Vagina (tissue), 2 donors: Measurements from ENCODE around the gene OVAAL.

Experiments
- POLR2A ChIP-seq, 2 donors: fragments of 450-650 bp; IDR thresholded peaks; one replicate each; pipeline ENCODE4 v1.6.1; 2017; ENCODE audit warnings: antibody characterized with exemption in 2 of 2, mild to moderate bottlenecking in 2 of 2, moderate library complexity in 2 of 2
- POLR2AphosphoS5 ChIP-seq, 2 donors: sonication (generic); formaldehyde crosslinking; IDR thresholded peaks; one replicate each; pipeline ENCODE4 v1.9.0; 2017; ENCODE audit warnings: antibody characterized with exemption in 2 of 2, mild to moderate bottlenecking in 2 of 2, low read depth in 1 of 2; ENCODE audit not compliant: insufficient read depth in 1 of 2
- TF ChIP-seq, protein P1 (sequence below), 3 experiments: fragments of 450-650 bp in 2 of 3; fragments of 200-600 bp in 1 of 3; sonication (generic) in 1 of 3; IDR thresholded peaks; one replicate each; pipeline ENCODE4 v1.5.1; 2017 to 2019; ENCODE audit warnings: antibody characterized with exemption in 3 of 3, mild to moderate bottlenecking in 2 of 3, moderate library complexity in 2 of 3

- TF ChIP-seq POLR2A (IDR thresholded peaks at IDR 0.05): no peak
- TF ChIP-seq POLR2AphosphoS5 (IDR thresholded peaks at IDR 0.05; ENCODE audit: insufficient read depth in 1 of 2, low read depth in 1 of 2): no peak
- TF ChIP-seq, protein P1, sequence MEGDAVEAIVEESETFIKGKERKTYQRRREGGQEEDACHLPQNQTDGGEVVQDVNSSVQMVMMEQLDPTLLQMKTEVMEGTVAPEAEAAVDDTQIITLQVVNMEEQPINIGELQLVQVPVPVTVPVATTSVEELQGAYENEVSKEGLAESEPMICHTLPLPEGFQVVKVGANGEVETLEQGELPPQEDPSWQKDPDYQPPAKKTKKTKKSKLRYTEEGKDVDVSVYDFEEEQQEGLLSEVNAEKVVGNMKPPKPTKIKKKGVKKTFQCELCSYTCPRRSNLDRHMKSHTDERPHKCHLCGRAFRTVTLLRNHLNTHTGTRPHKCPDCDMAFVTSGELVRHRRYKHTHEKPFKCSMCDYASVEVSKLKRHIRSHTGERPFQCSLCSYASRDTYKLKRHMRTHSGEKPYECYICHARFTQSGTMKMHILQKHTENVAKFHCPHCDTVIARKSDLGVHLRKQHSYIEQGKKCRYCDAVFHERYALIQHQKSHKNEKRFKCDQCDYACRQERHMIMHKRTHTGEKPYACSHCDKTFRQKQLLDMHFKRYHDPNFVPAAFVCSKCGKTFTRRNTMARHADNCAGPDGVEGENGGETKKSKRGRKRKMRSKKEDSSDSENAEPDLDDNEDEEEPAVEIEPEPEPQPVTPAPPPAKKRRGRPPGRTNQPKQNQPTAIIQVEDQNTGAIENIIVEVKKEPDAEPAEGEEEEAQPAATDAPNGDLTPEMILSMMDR (IDR thresholded peaks at IDR 0.05): no peak
Observed at GRCh38 chr1:180566026-180566425, 7.3 kb downstream of the OVAAL start.
